Left colon (tissue), 2 donors: ENCODE results near the gene CCAR1. TPM values are rescaled to one million over a fixed set of nuclear protein-coding genes. Genes with fewer than 3 reads are reported as not detected.
"Not testable (repeated sequence)": the region's sequence is repeated elsewhere in the genome, so short reads cannot be mapped to it uniquely, and the experiment has no call there.

Experiments used
- ATAC-seq: fragments of 200-7000 bp; cut with Tn5 transposase; one replicate; pipeline ENCODE4 v1.9.1; 2020; ENCODE audit warnings: mild to moderate bottlenecking, moderate library complexity
- DNase-seq, 2 donors: peaks; one replicate each; pipeline ENCODE4 v3.0.0-alpha.2; 2020
- intact Hi-C, 2 donors: fragments of 100-400 bp; cut with DNase I in 1 of 2; cut with micrococcal nuclease in 1 of 2; formaldehyde crosslinking; loops; one replicate each; pipeline versions ENCODE4 v1.11.2 to v1.14.0; 2022; cut with DNase I, micrococcal nuclease
- total RNA-seq, 2 donors: library from RNA; stranded (reverse); fragmentation: NEBNext Ultra II Directional; extraction: Animal tissue kit (Norgen Biotek cat#: 25700); gene quantifications; one replicate each; pipeline ENCODE4 v1.2.1, GENCODE V29; 2021
- donor health status: DM: no; HTN: no; CAD: no.
- donor health status: DM: yes; HTN: yes; CAD: no.

CCAR1 gene
- total RNA-seq, 2 donors from 2014 or later, result 39.0 to 62.8 TPM

DNA sequence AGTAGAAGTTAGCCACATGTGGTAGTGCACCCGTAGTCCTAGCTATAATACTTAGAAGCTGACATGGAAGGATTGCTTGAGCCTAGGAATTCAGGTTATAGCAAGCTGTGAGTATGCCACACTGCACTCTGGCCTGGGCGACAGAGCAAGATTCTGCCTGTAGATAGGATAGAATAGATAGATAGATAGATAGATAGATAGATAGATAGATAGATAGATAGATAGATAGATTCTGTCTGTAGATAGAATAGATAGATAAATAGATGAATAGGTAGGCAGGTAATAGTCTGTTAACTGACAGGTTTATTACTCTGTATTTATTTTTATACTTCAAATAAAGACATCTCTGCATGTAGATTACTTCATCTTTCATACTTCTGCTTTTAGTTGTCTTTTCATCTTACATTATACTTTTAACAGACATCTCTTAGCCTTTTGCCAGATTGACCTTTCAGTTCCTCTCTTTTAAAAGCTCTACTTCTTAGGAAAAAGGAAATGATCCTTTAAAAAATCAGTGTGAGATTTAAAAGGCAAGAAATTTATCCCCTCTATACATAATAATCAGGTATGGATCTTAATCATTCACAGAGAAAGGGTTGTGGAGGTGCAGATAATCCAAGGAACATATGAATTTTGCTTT is 31.8 kb downstream of the CCAR1 start:
- no peak for ATAC-seq
- no peak for DNase-seq
- intact Hi-C loops, result loop anchor here in 1 of 2 donors (10.0 kb wide), 1 partner anchor 162 kb away; no protein-coding TSS in a partner anchor

DNA sequence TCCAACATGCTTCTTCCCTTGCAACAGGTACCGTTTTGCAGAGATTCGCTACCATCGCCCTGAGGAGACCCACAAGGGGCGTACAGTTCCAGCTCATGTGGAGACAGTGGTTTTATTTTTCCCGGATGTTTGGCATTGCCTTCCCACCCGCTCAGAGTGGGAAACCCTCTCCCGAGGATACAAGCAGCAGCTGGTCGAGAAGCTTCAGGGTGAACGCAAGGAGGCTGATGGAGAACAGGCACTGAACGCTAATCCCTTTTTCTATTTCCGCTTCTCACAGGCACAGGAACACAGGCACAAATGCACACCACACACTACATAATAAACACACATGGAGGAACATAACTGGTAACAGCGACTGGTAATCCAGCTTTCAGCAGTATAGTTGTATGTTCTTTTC is 35.2 kb downstream of the CCAR1 start:
- ATAC-seq (no peak), DNase-seq (no peak)
- intact Hi-C loops, result loop anchor here in 1 of 2 donors (10.0 kb wide), 1 partner anchor 159 kb away; no protein-coding TSS in a partner anchor

DNA sequence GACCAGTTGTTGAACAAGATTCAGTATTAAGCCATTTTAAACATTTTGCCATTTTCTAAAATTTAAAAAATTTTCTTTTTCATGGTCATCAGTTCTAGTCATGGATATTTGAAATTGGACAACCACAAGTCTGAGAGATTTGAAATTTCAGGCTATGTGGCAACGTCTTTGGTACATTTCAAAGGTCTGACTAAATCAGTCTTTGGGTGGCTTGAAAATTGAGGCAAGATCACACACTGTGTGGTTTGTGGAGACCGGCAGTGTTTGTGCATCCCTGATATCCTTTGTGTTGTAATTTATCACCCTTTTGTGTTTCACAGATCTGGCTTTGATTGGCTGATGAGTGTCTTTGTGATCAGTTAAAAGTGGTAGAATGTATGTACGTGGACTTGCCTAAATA is 35.7 kb downstream of the CCAR1 start:
- intact Hi-C loops, result loop anchor here in 1 of 2 donors (10.0 kb wide), 1 partner anchor 158 kb away; no protein-coding TSS in a partner anchor
- DNase-seq (no peak), ATAC-seq (no peak)

DNA sequence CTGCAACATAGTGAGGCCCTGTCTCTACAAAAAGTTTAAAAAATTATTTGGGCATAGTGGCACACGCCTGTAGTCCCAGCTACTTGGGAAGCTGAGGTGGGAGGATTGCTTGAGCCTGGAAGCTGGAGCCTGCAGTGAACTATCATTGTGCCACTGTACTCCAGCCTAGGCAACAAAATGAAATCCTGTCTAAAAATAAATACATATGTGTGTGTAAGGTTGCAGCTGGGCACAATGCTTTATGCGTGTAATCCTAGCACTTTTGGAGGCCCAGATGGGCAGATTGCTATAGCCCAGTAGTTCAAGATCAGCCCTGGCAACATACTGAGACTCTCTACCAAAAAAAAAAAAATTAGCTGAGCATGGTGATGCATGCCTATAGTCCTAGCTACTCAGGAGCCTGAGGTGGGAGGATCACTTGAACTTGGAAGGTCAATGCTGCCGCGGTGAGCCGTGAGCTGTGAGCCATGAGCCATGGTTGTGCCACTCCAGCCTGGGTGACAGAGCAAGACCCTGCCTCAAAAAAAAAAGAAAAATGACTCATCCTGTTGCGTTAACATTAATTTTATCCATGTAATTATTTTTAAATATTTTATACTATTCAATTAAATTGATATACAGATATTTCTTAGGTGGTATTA is 38.3 kb downstream of the CCAR1 start:
- intact Hi-C loops, result loop anchor here in 1 of 2 donors (10.0 kb wide), 1 partner anchor 155 kb away; no protein-coding TSS in a partner anchor
- DNase-seq, result no peak
- ATAC-seq, result no peak

DNA sequence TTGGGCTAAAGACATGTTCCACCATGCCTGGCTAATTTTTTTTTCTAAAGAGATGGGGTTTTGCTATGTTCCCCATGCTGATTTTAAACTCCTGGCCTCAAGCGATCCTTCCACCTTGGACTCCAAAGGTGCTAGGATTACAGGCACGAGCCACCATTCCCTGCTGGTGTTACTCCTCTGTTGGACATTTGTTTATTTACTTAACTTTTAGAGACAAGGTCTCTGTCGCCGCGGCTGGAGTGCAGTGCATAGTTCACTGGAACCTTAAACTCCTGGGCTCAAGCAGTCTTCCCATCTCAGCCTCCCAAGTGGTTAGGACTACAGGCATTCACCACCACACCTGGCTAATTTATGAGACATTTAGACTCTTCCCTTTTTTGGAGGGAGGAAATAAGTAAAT is 38.9 kb downstream of the CCAR1 start:
- DNase-seq (no peak), ATAC-seq (no peak)
- intact Hi-C loops, result loop anchor here in 1 of 2 donors (10.0 kb wide), 1 partner anchor 155 kb away; no protein-coding TSS in a partner anchor

DNA sequence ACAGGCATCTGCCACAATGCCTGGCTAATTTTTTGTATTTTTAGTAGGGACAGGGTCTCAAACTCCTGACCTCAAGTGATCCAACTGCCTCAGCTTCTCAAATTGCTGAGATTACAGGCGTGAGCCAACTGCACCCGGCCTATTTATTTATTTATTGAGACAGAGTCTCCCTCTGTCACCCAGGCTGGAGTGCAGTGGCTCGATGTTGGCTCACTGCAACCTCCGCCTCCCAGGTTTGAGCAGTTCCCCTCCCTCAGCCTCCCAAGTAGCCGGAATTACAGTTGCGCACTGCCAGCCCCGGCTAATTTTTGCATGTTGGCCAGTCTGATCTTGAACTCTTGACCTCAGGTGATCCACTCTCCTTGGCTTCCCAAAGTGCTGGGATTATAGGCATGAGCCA is 46.4 kb downstream of the CCAR1 start:
- ATAC-seq, DNase-seq, intact Hi-C loops: not testable (repeated sequence)

DNA sequence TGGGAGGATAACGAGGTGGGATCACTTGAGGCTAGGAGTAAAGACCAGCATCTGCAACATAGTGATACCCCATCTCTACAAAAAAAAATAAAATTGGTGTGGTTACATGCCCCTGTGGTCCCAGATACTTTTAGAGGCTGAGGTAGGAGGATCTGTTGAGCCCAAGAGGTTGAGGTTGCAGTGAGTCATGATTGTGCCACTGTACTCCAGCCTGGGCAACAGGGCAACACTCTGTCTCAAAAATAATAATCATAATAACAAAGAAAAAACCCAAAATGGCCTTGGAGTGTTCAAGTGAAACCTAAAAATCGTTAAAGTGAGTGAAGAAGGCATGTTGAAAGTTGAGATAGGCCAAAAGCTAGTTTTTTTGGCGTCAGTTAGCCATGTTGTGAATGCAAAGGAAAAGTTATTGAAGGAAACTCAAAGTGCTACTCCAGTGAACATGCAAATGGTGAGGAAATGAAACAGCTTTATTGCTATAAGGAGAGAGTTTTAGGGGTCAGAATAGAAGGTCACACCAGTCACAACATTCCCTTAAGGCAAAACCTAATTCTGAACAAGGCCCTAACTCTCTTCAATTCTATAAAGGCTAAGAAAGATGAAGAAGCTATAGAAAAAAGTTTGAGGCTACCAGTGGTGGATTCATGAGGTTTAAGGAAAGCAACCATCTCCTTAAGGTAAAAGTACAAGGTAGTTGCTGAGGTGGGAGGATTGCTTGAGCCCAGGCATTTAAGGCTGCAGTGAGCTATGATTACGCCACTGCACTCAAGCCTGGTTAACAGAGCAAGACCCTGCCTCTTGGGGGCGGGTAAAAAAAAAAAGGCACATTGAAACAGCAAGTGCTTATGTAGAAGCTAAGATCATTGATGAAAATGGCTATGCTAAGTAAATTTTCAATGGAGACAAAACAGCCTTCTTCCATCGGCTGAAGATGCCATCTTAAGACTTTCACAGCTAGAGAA is 60.9 kb downstream of the CCAR1 start:
- DNase-seq (no peak), ATAC-seq (no peak)
- intact Hi-C loops, result no loop called here

DNA sequence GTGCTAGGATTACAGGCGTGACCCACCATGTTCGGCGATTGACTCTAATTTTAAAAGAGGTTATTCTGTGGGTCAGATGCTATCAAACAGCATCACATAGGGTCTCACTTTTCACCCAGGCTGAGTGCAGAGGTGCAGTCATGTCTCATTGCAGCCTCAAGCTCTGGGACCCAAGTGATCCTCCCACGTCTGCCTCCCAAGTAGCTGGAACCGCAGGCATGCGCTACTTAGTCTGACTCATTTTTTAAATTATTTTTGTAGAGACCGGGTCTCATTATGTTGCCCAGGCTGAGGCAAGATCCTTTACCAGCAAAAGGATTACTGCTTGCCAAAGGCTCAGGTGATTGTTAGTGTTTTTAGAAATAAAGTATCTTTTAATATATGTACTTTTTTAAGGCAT is 63.4 kb downstream of the CCAR1 start:
- DNase-seq (no peak), ATAC-seq (no peak)
- intact Hi-C loops, result no loop called here

DNA sequence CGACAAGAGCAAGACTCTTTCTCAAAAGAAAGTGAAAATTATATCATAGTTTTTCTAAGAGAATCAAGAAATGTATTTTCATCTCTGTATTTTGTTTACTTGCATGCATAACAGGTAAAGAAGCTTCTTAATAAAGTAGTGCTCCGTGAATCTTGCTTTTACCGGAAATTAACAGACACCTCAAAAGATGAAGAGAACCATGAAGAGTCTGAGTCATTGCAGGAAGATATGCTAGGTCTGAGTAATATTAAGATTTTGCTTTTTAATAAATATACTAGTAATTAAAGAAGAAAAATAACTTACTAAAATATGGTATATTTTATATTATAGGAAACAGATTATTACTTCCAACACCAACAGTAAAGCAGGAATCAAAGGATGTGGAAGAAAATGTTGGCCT is 66.8 kb downstream of the CCAR1 start:
- intact Hi-C loops, result no loop called here
- ATAC-seq (no peak), DNase-seq (no peak)

DNA sequence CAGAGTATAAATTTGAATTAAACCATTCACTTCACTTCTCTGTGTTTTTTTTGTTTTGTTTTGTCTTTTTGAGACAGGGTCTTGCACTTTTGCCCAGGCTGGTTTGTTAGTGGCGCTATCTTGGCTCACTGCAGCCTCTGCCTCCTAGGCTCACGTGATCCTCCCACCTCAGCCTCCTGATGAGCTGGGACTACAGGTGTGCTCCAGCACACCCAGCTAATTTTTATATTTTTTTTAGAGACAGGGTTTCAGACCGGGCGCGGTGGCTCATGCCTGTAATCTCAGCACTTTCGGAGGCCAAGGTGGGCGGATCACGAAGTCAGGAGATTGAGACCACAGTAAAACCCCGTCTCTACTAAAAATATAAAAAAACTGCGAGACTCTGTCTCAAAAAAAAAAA is 69.4 kb downstream of the CCAR1 start:
- ATAC-seq (no peak), DNase-seq (no peak)
- intact Hi-C loops, result loop anchor here in 1 of 2 donors (10.0 kb wide), 1 partner anchor 104 kb away; no protein-coding TSS in a partner anchor

DNA sequence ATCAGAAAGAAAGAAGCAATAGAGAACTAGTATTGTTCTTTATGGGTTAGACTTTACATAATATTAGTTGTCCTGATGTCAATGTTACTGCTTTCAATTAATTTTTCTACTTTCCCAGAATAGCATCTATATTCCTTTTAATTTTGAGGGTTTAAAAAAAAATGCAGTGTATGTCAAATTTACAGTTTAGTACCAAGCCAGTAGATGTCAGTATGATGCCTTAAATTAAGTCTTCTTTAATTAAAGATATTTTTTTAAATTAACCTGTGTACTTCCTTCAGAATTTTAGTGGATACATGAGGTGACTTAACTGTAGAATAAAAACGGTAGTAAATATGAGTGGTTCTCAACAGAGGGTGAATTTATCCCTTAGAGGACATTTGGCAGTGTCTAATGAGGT is 71.1 kb downstream of the CCAR1 start:
- ATAC-seq (no peak), DNase-seq (no peak)
- intact Hi-C loops, result loop anchor here in 1 of 2 donors (10.0 kb wide), 1 partner anchor 103 kb away; no protein-coding TSS in a partner anchor

DNA sequence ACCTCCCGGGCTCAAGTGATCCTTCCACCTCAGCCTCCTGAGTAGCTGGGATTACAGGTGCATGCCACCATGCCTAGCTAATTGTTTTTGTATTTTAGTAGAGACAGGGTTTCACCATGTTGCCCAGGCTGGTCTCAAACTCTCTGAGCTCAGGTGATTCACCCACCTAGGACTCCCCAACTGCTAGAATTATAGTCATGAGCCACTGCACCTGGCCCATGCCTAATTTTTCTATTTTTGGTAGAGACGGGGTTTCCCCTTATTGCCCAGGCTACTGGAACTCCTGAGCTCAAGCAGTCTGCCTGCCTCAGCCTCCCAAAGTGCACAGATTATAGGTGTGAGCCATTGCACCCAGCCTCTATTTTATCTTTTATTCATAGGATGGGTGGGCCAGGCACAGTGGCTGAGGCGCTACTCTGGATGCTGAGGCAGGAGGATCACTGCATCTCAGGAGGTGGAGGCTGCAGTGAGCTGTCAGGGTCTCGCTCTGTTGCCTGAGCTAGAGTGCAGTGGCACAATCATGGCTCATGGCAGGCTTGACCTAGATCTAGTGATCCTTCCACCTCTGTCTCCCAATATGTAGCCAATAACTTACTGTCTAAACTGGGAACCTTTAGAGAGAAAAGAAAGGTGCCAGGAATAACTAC is 75.0 kb downstream of the CCAR1 start:
- intact Hi-C loops, result loop anchor here in 1 of 2 donors (10.0 kb wide), 1 partner anchor 99 kb away; no protein-coding TSS in a partner anchor
- DNase-seq, result no peak
- ATAC-seq, result no peak

DNA sequence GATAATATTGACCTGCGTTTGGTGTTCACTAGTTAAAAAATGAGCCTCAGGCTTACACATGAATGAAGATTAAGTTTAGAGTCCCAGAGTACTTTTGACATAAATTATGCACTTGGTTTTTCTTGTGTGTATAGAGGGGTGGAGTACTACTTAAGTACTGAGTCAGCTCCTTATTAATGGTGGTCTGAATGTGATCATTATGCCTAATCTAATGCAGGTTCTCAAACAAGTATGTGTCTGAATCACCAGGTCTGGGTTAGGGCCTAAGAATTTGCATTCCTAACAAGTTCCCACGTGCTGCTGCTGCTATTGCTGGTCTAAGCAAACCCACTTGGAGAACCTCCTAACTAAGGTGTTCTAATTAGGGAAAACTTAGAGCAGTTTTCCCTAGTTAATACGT is 75.6 kb downstream of the CCAR1 start:
- ATAC-seq, result no peak
- DNase-seq, result no peak
- intact Hi-C loops, result loop anchor here in 1 of 2 donors (10.0 kb wide), 1 partner anchor 98 kb away; no protein-coding TSS in a partner anchor

DNA sequence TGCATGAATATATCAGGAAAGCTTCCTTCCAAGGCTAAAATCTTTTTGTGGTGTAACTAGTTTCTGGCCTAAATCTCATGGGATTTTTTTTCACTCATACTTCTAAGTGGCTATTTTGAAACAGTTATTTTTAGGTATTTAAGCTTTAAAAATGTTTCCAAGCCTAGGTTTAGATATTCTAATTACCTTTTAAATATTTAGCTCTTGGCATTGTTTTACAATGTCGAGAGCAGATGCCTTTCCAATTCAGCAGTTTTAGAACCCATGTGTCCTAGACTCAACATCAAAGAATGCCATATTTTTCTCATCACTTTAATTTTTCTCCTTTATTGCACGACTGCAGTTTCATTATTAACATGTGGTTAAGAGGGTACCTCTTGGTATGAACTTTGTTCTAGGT is 79.2 kb downstream of the CCAR1 start:
- ATAC-seq, result no peak
- intact Hi-C loops, result no loop called here
- DNase-seq, result no peak

DNA sequence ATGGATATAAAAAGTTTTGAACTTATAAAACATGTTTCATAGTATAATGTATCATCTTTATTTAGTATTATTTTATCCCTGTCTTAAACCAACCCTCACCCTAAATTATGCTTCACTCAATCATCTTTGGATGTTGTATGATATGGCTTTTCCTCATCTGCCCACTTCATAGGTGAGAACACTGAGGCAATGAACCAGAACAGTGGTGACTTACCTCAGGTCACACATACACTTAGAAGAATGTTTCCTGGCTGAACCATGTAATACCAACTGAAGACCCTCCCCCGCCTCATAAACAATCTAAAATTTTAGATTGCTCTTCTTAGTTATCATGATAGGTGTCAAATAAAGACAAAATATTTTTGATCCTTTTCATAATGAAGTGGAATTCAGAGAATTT is 83.7 kb downstream of the CCAR1 start:
- intact Hi-C loops, result no loop called here

DNA sequence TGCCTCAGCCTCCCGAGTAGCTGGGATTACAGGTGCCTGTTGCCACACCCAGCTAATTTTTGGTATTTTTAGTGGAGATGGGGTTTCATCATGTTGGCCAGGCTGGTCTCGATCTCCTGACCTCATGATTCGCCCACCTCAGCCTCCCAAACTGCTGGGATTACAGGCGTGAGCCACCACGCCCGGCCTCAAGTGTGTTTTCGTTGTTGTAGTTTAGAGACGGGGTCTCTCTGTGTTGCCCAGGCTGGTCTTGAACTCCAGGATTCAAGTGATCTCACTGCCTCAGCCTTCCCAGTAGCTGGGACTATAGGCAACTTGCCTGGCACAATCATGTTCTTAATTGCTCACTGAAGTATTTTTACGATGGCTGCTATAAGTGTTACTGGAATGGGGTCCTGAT is 89.8 kb downstream of the CCAR1 start:
- ATAC-seq, intact Hi-C loops, DNase-seq: not testable (repeated sequence)

More for the DNA sequence above, 83.7 kb downstream of the CCAR1 start:
- DNase-seq, result no peak
- ATAC-seq, result no peak

DNA sequence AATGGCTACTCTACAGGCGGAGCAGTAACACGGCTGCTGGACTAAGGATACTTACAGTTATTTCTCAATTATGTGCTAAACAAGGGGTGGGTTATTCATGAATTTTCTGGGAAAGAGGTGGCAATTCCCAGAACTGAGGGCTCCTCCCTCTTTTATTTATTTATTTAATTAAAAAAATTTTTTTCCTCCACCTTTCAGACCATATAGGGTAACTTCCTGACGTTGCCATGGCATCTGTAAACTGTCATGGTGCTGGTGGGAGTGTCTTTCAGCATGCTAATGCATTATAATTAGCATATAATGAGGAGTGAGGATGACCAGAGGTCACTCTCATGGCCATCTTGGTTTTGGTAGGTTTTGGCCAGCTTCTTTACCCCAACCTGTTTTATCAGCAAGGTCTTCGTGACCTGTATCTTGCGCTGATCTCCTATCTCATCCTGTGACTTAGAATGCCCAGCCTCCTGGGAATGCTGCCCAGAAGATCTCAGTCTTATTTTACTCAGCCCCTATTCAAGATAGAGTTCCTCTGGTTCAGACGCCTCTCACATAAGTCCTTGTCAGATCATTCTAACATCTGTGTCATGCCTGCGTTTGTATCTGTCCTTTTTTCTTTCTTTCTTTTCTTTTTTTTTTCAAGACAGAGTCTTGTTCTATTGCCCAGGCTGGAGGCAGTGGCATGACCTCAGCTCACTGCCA is 90.4 kb downstream of the CCAR1 start:
- intact Hi-C loops, result no loop called here
- no peak for ATAC-seq
- DNase-seq, result no peak

DNA sequence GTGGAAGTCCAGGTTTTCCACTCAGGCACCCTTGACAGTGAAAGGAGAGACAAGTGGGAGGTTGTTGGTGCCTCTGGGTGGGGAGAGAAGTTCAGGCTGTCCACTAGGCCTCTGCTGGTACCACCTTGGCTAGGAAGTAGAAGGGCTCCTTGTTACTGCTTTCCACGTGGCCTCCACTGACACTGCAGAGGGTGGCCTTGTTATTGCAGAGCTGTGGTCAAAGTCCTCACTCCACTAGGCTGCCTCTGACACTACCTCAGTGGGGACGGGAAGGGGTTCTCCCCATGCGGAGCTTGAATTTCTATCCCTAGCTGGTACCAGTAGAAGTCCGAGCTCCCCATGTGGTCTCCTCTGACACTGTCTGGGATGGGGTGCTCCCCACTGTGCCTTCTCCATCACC is 91.4 kb downstream of the CCAR1 start:
- no peak for DNase-seq
- ATAC-seq, result no peak
- intact Hi-C loops, result no loop called here
